PC-3 (cell line): Measurements from ENCODE around the gene TLCD4. TPM values are rescaled to one million over a fixed set of nuclear protein-coding genes. Genes with fewer than 3 reads are reported as not detected.
"Not testable (repeated sequence)": the region's sequence is repeated elsewhere in the genome, so short reads cannot be mapped to it uniquely, and the experiment has no call there.

Source experiments
- ATAC-seq: fragments of 200-7000 bp; cut with Tn5 transposase; 2 replicates; pipeline ENCODE4 v1.9.1; 2020; ENCODE audit warnings: mild to moderate bottlenecking, moderate library complexity
- BruUV-seq: library from RNA; stranded (reverse); fragments of 400-500 nt; replicated peaks from 2 replicates; lab custom pipeline; 2021; lab: Mats Ljungman, UMichigan
- CTCF ChIA-PET: fragments of 300-600 bp; sonication (Branson Sonifier 250); formaldehyde crosslinking; loops from one replicate; lab custom pipeline; 2022; ENCODE audit warnings: antibody characterized with exemption; lab: Charles Lee
- POLR2A ChIA-PET: fragments of 300-600 bp; sonication (Branson Sonifier 250); formaldehyde crosslinking; loops from one replicate; lab custom pipeline; 2022; ENCODE audit warnings: antibody characterized with exemption; ENCODE audit not compliant: unreplicated experiment; lab: Charles Lee
- DNase-seq: peaks from one replicate; pipeline ENCODE4 v3.0.0-alpha.2; 2015
- H2AFZ ChIP-seq: fragments of 300-600 bp; sonication (generic); 2 replicates; pipeline ENCODE4 v1.6.0; 2016; ENCODE audit warnings: antibody characterized with exemption, low read length
- H3F3A ChIP-seq: fragments of 300-600 bp; sonication (generic); one replicate; pipeline ENCODE4 v1.6.0; 2017; ENCODE audit warnings: antibody characterized with exemption, low read length, control low read depth, mild to moderate bottlenecking; ENCODE audit not compliant: unreplicated experiment
- H3K27ac ChIP-seq: fragments of 300-600 bp; sonication (generic); 2 replicates; pipeline ENCODE4 v1.5.1; 2016; ENCODE audit warnings: mild to moderate bottlenecking, low read length
- H3K27me3 ChIP-seq: fragments of 300-600 bp; sonication (generic); 2 replicates; pipeline ENCODE4 v1.6.1; 2016; ENCODE audit warnings: low read length, mixed read lengths
- H3K36me3 ChIP-seq: fragments of 300-600 bp; sonication (generic); 2 replicates; pipeline ENCODE4 v1.6.1; 2016; ENCODE audit warnings: low read depth, mixed run types, low read length, mixed read lengths
- H3K4me1 ChIP-seq: fragments of 300-600 bp; sonication (generic); 2 replicates; pipeline ENCODE4 v1.5.1; 2016; ENCODE audit warnings: low read length; ENCODE audit not compliant: insufficient read depth
- H3K4me2 ChIP-seq: fragments of 300-600 bp; sonication (generic); 2 replicates; pipeline ENCODE4 v1.6.0; 2016; ENCODE audit warnings: low read length
- H3K4me3 ChIP-seq: fragments of 300-600 bp; sonication (generic); 2 replicates; pipeline ENCODE4 v1.5.1; 2016; ENCODE audit warnings: mild to moderate bottlenecking, low read length, mixed read lengths
- H3K79me2 ChIP-seq: fragments of 300-600 bp; sonication (generic); 2 replicates; pipeline ENCODE4 v1.6.1; 2017; ENCODE audit warnings: low read length, mixed read lengths
- H3K9ac ChIP-seq: fragments of 300-600 bp; sonication (generic); 2 replicates; pipeline ENCODE4 v1.6.0; 2016; ENCODE audit warnings: mild to moderate bottlenecking, low read length
- H3K9me2 ChIP-seq: fragments of 300-600 bp; sonication (generic); replicated peaks from 2 replicates; pipeline ENCODE4 v1.6.1; 2016; ENCODE audit warnings: mixed run types, low read length, mixed read lengths
- H3K9me3 ChIP-seq: fragments of 300-600 bp; sonication (generic); 2 replicates; pipeline ENCODE4 v1.6.1; 2016; ENCODE audit warnings: low read length, mixed read lengths
- H4K20me1 ChIP-seq: fragments of 300-600 bp; sonication (generic); 2 replicates; pipeline ENCODE4 v1.6.1; 2016; ENCODE audit warnings: low read length, mixed read lengths
- EZH2 ChIP-seq: fragments of 300-600 bp; sonication (generic); IDR thresholded peaks from one replicate; pipeline ENCODE4 v1.6.1; 2017; ENCODE audit warnings: antibody characterized with exemption, mild to moderate bottlenecking, low read length; ENCODE audit not compliant: unreplicated experiment
- EZH2phosphoT487 ChIP-seq: fragments of 300-600 bp; sonication (generic); IDR thresholded peaks from 2 replicates; pipeline ENCODE4 v1.6.1; 2018; ENCODE audit warnings: mild to moderate bottlenecking, antibody characterized with exemption, low read length, borderline replicate concordance
- intact Hi-C: fragments of 100-400 bp; cut with micrococcal nuclease; formaldehyde crosslinking; loops from 2 replicates; pipeline ENCODE4 v1.9.0; 2023
- total RNA-seq: library from RNA; depleted of rRNA; stranded (reverse); fragments of >200 nt; gene quantifications from 2 replicates; pipeline ENCODE4 v1.2.3, GENCODE V29; 2014
- TF ChIP-seq, protein P1 (sequence below): fragments of 300-600 bp; sonication (generic); conservative IDR thresholded peaks from 2 replicates; pipeline ENCODE4 v1.5.1; 2017; ENCODE audit warnings: antibody characterized with exemption, low read depth, mild to moderate bottlenecking, low read length

Gene TLCD4
- total RNA-seq, 1 experiment from 2014 or later: 8.3 TPM

DNA sequence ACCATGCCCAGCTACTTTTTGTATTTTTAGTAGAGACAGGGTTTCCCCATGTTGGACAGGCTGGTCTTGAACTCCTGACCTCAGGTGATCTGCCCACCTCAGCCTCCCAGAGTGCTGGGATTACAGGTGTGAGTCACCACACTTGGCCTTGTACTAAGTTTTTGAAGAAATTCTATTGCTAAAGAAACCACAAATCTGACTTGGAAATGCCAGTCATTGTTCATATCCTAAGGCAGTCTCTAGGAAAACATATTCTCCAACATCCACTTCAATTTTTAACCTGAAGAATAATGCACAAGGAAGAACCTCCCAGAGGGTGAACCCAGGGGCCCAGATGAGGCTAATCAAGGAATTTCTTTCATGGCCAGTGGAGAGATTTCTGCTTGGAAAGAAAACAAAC, 24.3 kb upstream of the TLCD4 start:
- H3K9me2 ChIP-seq, H3K4me2 ChIP-seq, H3K79me2 ChIP-seq, H3K27me3 ChIP-seq, H3K9ac ChIP-seq, H2AFZ ChIP-seq, BruUV-seq, H3F3A ChIP-seq, H3K4me3 ChIP-seq, H3K36me3 ChIP-seq, intact Hi-C loops, ATAC-seq, POLR2A ChIA-PET, CTCF ChIA-PET, H3K9me3 ChIP-seq, H4K20me1 ChIP-seq, H3K27ac ChIP-seq: not testable (repeated sequence)
- peak; percentile 53 for DNase-seq
- peaks cover 25% of the 10 kb centered on the region for H3K4me1 ChIP-seq

DNA sequence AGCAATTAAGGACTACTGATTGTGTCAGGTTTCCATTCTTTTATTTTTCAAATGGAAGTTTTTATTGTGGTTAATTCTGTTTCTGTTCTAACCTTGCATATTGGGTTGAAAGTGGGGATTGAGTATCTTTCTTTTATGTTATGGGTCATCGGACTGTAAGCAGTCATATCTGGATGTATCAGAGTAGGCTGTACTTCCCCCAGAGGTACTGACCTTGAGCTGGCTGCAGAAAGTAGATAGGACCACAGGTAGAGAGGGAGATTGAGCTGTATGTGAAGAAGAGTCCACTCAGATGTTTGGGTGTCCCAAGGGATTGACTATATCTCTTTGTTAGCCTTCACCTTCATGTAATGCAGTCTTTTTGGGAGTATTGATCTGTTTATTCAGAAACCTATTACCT, 23.9 kb upstream of the TLCD4 start:
- H3K9ac ChIP-seq: no peak overlapping the region
- no peaks in the 10 kb centered on the region for H3K9me3 ChIP-seq
- H3K27ac ChIP-seq: no peak overlapping the region
- no peak for ATAC-seq
- H3K4me2 ChIP-seq: no peak overlapping the region
- H3K4me1 ChIP-seq: peaks cover 25% of the 10 kb centered on the region
- peaks cover 6% of the 10 kb centered on the region for H3F3A ChIP-seq
- no peak overlapping the region for H3K4me3 ChIP-seq
- H3K9me2 ChIP-seq: no peaks in the 10 kb centered on the region
- CTCF ChIA-PET: no interaction called here
- no TSS peak for BruUV-seq
- no peak for DNase-seq
- no peak for TF ChIP-seq EZH2
- TF ChIP-seq, protein P1, sequence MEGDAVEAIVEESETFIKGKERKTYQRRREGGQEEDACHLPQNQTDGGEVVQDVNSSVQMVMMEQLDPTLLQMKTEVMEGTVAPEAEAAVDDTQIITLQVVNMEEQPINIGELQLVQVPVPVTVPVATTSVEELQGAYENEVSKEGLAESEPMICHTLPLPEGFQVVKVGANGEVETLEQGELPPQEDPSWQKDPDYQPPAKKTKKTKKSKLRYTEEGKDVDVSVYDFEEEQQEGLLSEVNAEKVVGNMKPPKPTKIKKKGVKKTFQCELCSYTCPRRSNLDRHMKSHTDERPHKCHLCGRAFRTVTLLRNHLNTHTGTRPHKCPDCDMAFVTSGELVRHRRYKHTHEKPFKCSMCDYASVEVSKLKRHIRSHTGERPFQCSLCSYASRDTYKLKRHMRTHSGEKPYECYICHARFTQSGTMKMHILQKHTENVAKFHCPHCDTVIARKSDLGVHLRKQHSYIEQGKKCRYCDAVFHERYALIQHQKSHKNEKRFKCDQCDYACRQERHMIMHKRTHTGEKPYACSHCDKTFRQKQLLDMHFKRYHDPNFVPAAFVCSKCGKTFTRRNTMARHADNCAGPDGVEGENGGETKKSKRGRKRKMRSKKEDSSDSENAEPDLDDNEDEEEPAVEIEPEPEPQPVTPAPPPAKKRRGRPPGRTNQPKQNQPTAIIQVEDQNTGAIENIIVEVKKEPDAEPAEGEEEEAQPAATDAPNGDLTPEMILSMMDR: no peak
- no peak for TF ChIP-seq EZH2phosphoT487
- no peak overlapping the region for H2AFZ ChIP-seq
- no peaks in the 10 kb centered on the region for H3K79me2 ChIP-seq
- POLR2A ChIA-PET: no interaction called here
- H4K20me1 ChIP-seq: no peaks in the 10 kb centered on the region
- H3K36me3 ChIP-seq: no peaks in the 10 kb centered on the region
- H3K27me3 ChIP-seq: no peaks in the 10 kb centered on the region
- intact Hi-C loops: no loop called here

DNA sequence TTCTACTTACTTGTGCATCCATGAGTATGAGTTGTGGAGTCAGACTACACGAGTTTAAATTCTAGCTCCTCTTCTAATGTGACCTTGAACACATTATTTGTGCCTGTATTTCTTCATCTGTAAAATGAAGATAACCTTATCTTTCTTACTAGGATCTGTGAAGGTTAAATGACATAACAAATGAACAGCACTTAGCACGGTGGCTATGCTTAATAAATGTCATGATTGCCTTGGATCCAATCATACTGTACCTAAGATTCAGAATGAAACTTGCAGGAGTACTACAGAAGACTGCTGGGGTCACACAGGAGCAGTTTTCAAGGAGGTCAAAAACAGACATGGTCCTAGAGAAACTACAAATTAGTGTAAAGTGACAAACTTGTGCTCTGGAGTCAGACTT, 22.2 kb upstream of the TLCD4 start:
- Histone ChIP-seq H3K27me3 (no peaks in the 10 kb centered on the region), H2AFZ (no peak overlapping the region), H3K4me3 (no peak overlapping the region), H3K4me1 (peaks cover 28% of the 10 kb centered on the region), H3K9me2 (no peaks in the 10 kb centered on the region), H3K27ac (peak overlapping the region; percentile 76; the same call in 1 of the 2 replicates), H3K79me2 (no peaks in the 10 kb centered on the region), H3K9me3 (no peaks in the 10 kb centered on the region), H3K4me2 (no peak overlapping the region), H4K20me1 (no peaks in the 10 kb centered on the region), H3F3A (peaks cover 6% of the 10 kb centered on the region), H3K36me3 (no peaks in the 10 kb centered on the region), H3K9ac (0 out of 2 replicates have a peak overlapping the region, but pooled peaks have one; percentile 18)
- no peak for DNase-seq
- BruUV-seq: no TSS peak
- TF ChIP-seq EZH2phosphoT487: no peak
- TF ChIP-seq EZH2: no peak
- TF ChIP-seq, protein P1: no peak
- ChIA-PET CTCF (no interaction called here), POLR2A (interaction anchor here (0.6 kb wide), 1 partner anchor 222 kb away, joined by 4 read pairs; no protein-coding TSS in a partner anchor)
- intact Hi-C loops: loop anchor here (5.0 kb wide), 1 partner anchor 137 kb away; the partner anchor contains the start of gene RWDD3
- no peak for ATAC-seq
